ENCODE results near the gene ADGRA3. TPM values are rescaled to one million over a fixed set of nuclear protein-coding genes. Genes with fewer than 3 reads are reported as not detected.

Gene ADGRA3
- total RNA-seq, 1 experiment from 2014 or later = 56.5 TPM

GRCh38 chr4:22534374-22534773 lies 18.5 kb upstream of the ADGRA3 start:
- no peak overlapping the region for H3K14ac ChIP-seq (ENCODE audit: insufficient read depth, low read length)
- Mint-ChIP-seq H3K4me1 (no peaks in the 10 kb centered on the region), H3K4me3 (no peak overlapping the region), H3K27ac (no peak overlapping the region), H3K9me3 (peaks cover 25 to 30% of the 10 kb centered on the region in 2 experiments), H3K36me3 (ENCODE audit: insufficient read depth in 1 of 3, low read depth in 3 of 3) (peaks cover 4 to 27% (median 22%) of the 10 kb centered on the region in 3 experiments), H3K27me3 (ENCODE audit: low read depth) (no peaks in the 10 kb centered on the region)
- H3K79me2 ChIP-seq (ENCODE audit: insufficient read depth, low read length) = no peaks in the 10 kb centered on the region
- H3T11ph ChIP-seq (ENCODE audit: low read length) = no peak overlapping the region
- no peak for TF ChIP-seq CTCF (conservative IDR thresholded peaks at IDR 0.05)
- no peak for DNase-seq
- no peak overlapping the region for H3K4me2 ChIP-seq (ENCODE audit: insufficient read depth, insufficient read length, low read length)
- H2BK120ac ChIP-seq (ENCODE audit: low read depth, low read length, poor library complexity, severe bottlenecking) = no peak overlapping the region
- H2BK12ac ChIP-seq (ENCODE audit: insufficient read length, low read depth, low read length) = no peak overlapping the region
- no peak overlapping the region for H4K8ac ChIP-seq (replicated peaks; ENCODE audit: insufficient read length, low read depth, low read length)
- peaks cover 12% of the 10 kb centered on the region for H3K9me3 ChIP-seq (ENCODE audit: control insufficient read depth, low read depth, low read length)
- H2BK5ac ChIP-seq (ENCODE audit: insufficient read length, low read length) = no peak overlapping the region
- no peak overlapping the region for H2AK5ac ChIP-seq (ENCODE audit: insufficient read length, low read length)
- H4K91ac ChIP-seq (ENCODE audit: insufficient read length, low read depth, low read length) = no peak overlapping the region
- H3K56ac ChIP-seq (ENCODE audit: insufficient read length, low read depth, low read length) = no peak overlapping the region
- H3K27me3 ChIP-seq (ENCODE audit: insufficient read depth, low read length) = no peaks in the 10 kb centered on the region
- no peak overlapping the region for H2BK20ac ChIP-seq (ENCODE audit: low read depth, low read length, poor library complexity, severe bottlenecking)
- no peak overlapping the region for H4K5ac ChIP-seq (ENCODE audit: insufficient read length, low read depth, low read length)
- H3K79me1 ChIP-seq (ENCODE audit: insufficient read depth, low read depth, low read length, poor library complexity, severe bottlenecking) = no peaks in the 10 kb centered on the region
- H3K9ac ChIP-seq (ENCODE audit: extremely low read depth, insufficient read length, low read length) = no peak overlapping the region
- WGBS (ENCODE audit: extremely low coverage, insufficient read length, low lambda C conversion rate) = no CpG with 5 or more reads among the region's 1 CpG
- H3K23me2 ChIP-seq (ENCODE audit: insufficient read length, low read depth, low read length, poor library complexity, severe bottlenecking) = no peaks in the 10 kb centered on the region
- H3K4me1 ChIP-seq (ENCODE audit: insufficient read depth, low read length) = no peaks in the 10 kb centered on the region
- no peak overlapping the region for H2BK15ac ChIP-seq (ENCODE audit: low read depth, low read length)
- no peak overlapping the region for H3K23ac ChIP-seq (ENCODE audit: insufficient read length, low read depth, low read length)
- no peak overlapping the region for H3K27ac ChIP-seq (ENCODE audit: insufficient read length, low read depth, low read length)
- no peak overlapping the region for H3K18ac ChIP-seq (ENCODE audit: insufficient read length, low read depth, low read length)
- no peak overlapping the region for H3K4ac ChIP-seq (ENCODE audit: low read depth, low read length)
- no peak overlapping the region for H2AFZ ChIP-seq (ENCODE audit: low read length)
- H4K20me1 ChIP-seq (ENCODE audit: control insufficient read depth, insufficient read depth, insufficient read length) = no peaks in the 10 kb centered on the region

Measured in H9 (cell line).